ENCODE measurements around the gene STRN3.
"Not testable (repeated sequence)": the region's sequence is repeated elsewhere in the genome, so short reads cannot be mapped to it uniquely, and the experiment has no call there.

Gene STRN3

DNA sequence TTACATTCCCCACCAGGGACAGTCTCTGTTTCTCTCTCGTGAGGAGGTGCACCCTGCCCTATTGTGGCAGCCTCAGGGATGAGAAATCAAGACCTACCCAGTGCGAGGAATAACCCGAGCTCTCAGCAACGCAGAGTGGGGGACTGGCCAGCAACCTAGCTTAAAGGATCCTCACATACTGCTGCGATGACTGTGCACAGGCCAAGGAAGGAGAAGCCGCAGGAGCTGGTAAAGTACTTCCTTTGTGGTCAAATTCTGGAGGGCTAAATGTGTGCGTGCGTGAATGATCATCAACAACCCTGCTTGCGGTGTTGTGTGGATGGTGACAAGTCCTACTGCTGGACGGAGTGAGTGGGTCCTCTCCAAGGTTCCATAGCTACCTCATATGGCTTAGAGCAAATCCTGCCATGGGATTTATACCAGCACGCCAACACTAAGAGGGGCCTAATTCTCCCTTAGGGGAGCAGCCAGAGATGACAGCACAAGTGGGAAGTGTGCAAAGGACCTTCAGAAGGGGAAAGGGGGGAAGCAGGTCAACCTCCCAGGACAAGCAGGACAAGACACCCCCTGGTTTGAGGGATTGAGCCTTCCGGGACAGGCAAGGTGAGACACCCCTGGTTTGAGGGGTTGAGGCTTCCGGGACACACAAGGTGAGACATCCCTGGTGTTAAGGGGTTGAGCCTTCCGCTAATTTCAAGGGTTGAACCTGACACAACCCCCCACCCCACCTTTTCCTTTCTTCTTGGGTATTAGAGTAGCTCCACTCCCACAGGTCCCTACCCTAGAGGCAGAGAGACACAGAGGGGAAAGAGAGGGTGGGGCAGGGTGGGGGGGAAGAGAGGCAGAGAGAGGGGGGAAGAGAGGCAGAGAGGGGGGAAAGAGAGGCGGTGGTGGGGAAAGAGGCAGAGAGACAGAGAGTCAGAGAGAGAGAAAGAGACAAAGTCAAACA lies 59.5 kb downstream of the STRN3 start:
- DNase-seq, result no peak

DNA sequence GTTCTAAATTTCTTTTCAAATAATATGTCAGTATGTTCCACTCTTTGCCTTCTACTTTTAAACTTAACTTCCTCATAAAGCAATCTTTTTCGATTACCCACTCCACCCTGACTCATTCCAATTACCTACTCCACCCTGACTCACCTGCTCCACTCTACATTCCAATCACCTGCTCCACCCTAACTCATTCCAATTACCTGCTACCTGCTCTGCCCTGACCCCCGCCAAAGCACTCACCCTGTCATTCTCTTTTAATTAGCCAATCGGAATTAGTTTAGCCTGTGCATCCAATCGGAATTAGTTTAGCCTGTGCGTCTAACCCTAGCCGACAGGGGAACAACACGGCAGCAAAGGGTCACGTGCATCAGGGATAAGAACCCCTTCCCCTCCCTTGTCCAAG lies 60.3 kb downstream of the STRN3 start:
- DNase-seq, result not testable (repeated sequence)

- not testable (repeated sequence) for DNase-seq
These were observed 63.6 kb downstream of the STRN3 start for GRCh38 chr14:30962537-30962936.

- DNase-seq, result no peak
These were observed 64.8 kb downstream of the STRN3 start for GRCh38 chr14:30961330-30961729.

DNA sequence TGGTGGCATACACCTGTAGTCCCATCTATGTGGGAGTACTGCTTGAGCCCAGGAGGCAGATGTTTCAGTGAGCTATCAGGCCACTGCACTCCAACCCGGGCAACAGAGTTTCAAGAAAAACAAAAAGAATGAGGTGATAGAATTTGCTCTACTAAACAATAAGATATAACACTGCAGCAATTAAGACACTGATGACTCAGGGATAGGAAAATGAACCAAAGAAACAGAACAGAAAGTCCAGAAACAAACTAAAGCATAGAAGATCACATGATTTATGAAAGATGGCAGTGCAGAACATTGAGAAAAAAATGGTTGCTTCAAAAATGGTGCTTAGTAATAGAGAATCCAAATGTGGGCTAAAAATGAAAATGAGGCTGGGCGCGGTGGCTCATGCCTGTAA lies 66.0 kb downstream of the STRN3 start:
- no peak for DNase-seq

GRCh38 chr14:30958555-30959407 lies 67.4 kb downstream of the STRN3 start:
- DNase-seq, result no peak

DNA sequence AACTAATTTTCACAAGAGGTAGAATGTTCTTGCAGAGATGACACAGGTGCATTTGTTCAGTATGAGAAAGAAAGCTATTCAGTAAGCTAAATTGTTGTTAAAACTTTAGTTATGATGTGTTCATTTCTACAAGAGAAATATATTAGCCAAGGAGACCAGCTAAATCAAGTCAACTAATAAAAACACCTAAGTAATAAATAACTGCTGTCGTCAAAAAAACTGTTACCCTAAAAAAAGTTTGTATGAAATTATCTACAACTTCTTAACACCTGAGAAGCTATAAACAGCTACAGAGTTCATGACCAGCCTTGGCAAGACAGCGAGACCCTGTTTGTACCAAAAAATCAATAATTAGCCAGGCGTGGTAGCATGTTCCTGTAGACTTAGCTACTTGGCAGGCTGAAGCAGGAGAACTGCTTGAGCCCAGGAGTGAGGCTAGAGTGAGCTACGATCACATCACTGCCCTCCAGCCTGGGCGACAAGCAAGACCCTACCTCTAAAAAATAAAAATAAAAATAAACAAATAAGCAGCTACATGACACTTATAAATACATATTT lies 68.3 kb downstream of the STRN3 start:
- no peak for DNase-seq

GRCh38 chr14:30949651-30950050 lies 76.5 kb downstream of the STRN3 start:
- no peak for DNase-seq

DNA sequence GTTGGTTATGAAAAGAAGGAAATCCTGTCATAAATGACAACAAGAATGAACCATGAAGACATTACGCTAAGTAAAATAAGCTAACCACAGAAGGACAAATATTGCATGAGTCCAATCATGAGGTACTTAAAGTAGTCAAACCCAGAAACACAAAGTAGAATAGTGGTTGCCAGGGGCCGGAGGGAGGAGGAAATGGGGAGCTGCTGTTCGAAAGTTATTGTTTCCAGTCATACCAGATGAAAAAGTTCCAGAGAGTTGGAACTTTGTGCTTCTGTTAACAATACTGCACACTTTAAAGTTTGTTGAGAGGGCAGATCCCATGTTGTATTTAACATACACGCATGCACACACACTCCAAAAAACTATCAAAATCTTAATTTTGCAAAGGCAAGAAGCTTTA lies 82.5 kb downstream of the STRN3 start:
- no peak for DNase-seq

- no peak for DNase-seq
These were observed 85.3 kb downstream of the STRN3 start for GRCh38 chr14:30940886-30941285.

DNA sequence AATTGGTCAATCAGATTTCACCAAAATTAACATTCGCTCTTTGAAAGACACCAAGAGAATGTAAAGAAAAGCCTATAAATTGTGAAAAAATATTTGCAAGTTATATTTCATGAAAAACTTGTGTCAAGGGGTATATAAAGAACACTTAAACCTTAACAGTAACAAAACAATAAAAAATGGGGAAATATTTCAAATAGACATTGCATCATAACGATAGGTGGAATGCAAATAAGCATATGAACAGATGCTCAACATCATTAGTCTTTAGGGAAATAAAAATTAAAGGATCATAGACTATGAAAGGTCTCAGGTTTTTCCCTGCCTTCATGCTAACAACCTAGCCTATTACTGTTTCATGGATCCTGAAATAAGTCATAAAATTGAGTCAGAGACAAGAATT lies 87.6 kb downstream of the STRN3 start:
- DNase-seq, result no peak

- no peak for DNase-seq
These were observed 90.7 kb downstream of the STRN3 start for GRCh38 chr14:30935445-30935844.

DNA sequence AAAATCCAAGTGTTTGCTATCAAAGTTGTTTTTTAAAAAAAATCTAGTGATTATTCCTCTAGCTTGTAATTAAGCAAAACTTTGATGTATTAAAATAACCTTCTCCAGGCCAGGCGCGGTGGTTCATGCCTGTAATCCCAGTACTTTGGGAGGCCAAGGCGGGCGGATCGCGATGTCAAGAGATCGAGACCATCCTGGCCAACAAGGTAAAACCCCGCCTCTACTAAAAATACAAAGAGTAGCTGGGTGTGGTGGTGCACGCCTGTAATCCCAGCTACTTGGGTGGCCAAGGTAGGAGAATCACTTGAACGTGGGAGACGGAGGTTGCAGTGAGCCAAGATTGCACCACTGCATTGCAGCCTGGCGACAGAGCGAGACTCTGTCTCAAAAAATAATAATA lies 92.2 kb downstream of the STRN3 start:
- DNase-seq, result not testable (repeated sequence)

DNA sequence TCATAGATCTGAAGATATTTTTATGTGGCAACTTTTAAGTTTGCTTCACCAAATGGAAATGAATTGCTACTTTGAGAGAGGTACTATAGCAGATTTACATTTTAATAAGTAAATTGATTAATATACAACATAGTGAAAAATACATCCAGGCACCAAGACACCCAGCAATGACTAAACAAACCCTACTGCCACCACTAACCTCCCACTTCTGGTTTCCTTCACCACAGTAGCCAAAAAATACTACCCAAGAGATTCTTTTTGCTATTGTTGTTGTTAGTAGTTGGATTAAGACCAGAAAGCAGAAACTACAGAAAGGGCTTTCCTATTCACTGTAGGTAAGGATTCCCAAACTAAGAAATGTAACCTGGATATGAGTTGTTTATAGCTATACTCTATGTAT lies 97.7 kb downstream of the STRN3 start:
- DNase-seq, result no peak

GRCh38 chr14:30925254-30925653 lies 100.9 kb downstream of the STRN3 start:
- DNase-seq, result no peak

DNA sequence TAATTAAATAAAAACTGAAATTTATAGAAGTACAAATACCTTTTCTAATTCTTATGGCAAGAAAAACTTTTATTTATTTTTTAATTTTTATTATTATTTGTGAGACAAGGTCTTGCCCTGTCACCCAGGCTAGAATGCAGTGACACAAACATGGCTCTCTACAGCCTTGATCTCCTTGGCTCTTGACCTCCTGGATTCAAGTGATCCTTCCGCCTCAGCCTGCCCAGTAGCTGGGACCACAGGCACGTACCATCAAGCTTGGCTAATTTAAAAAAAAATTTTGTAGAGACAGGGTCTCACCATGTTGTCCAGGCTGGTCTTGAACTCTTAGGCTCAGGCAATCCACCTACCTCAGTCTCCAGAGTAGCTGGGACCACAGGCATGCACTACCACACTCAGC lies 104.4 kb downstream of the STRN3 start:
- no peak for DNase-seq

DNA sequence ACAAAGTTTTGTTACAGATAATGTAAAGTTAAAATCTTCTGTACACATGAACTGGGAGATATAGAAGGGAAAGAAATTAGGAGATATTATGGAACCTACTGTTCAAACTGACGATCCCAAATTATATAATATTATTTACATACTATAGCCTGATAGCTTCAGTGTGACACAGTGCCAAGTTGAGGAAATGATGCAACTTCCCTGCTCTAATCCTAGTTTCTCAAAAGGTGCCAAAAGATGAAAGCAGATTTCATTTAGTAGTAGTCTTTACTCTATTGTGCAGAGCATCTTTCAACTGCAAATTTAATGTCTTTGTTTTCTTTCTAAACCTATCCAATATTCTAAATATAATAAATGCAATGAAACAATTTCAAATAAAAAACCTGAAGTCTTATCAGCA lies 104.9 kb downstream of the STRN3 start:
- DNase-seq, result no peak

GRCh38 chr14:30915596-30915995 lies 110.6 kb downstream of the STRN3 start:
- DNase-seq, result no peak

DNA sequence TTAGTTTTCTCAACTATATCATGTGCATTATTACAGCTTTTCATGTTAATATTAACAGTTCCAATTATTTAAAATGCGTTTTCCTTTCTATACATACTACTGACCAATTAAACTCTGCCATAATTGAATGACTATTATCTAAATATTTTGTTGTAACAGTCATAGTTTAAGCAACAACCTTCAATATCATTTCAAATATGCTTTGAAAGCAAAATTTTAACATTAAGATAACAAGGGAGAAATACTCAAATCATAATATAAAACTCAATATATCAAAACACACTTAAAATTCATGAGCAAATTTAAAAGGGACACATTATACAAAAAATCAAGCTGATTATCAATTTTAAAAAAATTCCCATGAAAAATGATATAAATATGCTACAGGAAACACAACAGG lies 111.4 kb downstream of the STRN3 start:
- no peak for DNase-seq

- no peak for DNase-seq
These were observed 117.4 kb downstream of the STRN3 start for GRCh38 chr14:30908826-30909225.

- no peak for DNase-seq
These were observed 118.5 kb downstream of the STRN3 start for GRCh38 chr14:30907659-30908057.

DNA sequence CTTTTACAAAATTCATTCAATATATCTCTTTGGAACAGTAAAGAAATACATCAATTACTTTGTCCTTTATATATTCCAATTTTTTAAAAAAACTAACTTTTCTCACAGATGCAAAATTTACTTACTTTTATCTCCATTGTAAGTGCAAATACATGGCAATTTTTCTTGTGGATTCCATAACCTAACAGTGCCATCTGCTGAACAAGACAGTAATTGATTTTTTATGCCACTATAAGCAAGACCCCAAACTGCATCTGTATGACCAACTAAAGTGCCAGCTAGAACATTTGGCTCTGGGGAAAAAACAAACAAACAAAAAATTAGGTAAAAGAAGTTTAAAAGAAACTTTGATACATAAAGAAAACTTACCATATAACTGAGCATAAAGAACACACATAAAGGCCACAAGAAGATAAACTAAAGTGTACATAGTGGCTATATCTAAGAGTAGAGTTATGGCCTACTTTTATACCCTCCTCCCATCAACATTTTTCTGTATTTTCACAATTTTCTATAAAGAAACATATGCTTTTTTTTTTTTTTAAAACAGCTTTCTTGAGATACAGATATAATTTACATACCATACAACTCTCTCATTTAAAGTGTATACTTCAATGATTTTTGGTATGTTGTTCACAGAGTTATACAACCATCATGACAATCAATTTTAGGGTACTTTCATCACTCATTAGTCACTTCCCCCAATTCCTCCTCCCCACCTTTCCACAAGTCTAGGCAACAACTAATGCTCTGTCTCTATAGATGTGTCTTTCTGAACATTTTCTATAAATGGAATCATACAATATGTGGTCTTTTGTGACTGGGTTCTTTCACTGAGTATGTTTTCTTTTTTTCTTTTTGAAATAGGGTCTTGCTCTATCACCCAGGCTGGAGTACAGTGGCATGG lies 119.2 kb downstream of the STRN3 start:
- no peak for DNase-seq

Measured in femur (tissue), 1 donor.